Neural progenitor cell (in vitro differentiated cells): ENCODE results near the gene CYP39A1.

ENCODE experiments used
- EZH2 ChIP-seq: fragments of 200-600 bp; sonication (generic); IDR thresholded peaks from 2 replicates; pipeline ENCODE4 v1.6.1; 2017; ENCODE audit warnings: antibody characterized with exemption, mild to moderate bottlenecking, moderate library complexity
- EZH2phosphoT487 ChIP-seq: fragments of 200-600 bp; sonication (generic); IDR thresholded peaks from 2 replicates; pipeline ENCODE4 v1.6.1; 2017; ENCODE audit warnings: antibody characterized with exemption
- TF ChIP-seq, protein P1 (sequence below): fragments of 200-600 bp; sonication (generic); IDR thresholded peaks from 2 replicates; pipeline ENCODE4 v1.5.1; 2017; ENCODE audit warnings: antibody characterized with exemption, mild to moderate bottlenecking

DNA sequence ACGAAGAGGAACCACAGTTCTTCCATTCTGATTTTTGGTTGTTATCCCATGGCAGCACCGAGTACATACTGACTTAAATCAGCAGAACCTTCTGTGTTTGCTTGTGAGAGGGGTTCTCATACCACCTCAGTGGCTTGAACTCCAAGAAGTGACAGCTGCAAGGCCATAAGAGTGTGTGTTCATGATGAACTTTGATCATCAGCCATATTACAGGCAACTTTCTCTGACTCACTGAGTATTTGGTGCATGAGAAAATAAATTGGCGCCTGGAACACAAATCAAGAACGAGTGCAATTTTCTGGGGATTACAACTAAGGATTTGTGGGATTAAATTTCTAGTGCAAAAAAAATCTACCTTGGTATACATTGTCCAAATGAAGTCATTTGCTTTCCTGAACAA lies 68.9 kb downstream of the CYP39A1 start:
- TF ChIP-seq, protein P1, sequence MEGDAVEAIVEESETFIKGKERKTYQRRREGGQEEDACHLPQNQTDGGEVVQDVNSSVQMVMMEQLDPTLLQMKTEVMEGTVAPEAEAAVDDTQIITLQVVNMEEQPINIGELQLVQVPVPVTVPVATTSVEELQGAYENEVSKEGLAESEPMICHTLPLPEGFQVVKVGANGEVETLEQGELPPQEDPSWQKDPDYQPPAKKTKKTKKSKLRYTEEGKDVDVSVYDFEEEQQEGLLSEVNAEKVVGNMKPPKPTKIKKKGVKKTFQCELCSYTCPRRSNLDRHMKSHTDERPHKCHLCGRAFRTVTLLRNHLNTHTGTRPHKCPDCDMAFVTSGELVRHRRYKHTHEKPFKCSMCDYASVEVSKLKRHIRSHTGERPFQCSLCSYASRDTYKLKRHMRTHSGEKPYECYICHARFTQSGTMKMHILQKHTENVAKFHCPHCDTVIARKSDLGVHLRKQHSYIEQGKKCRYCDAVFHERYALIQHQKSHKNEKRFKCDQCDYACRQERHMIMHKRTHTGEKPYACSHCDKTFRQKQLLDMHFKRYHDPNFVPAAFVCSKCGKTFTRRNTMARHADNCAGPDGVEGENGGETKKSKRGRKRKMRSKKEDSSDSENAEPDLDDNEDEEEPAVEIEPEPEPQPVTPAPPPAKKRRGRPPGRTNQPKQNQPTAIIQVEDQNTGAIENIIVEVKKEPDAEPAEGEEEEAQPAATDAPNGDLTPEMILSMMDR, result no peak
- TF ChIP-seq EZH2phosphoT487 (no peak), EZH2 (no peak)
